Endothelial cell of umbilical vein (primary cell): ENCODE results near the gene SLIT1. TPM values are rescaled to one million over a fixed set of nuclear protein-coding genes. Genes with fewer than 3 reads are reported as not detected.

Source experiments
- BruUV-seq: library from RNA; stranded (reverse); fragments of 400-500 nt; replicated peaks from 2 replicates; lab custom pipeline; 2021; lab: Mats Ljungman, UMichigan
- CTCF ChIA-PET: fragments of 300-600, 350-600 bp; sonication (Branson Sonifier 250); formaldehyde crosslinking; loops from one replicate; lab custom pipeline; 2021; ENCODE audit warnings: antibody characterized with exemption, inconsistent platforms; lab: Charles Lee
- POLR2A ChIA-PET: fragments of 300-600, 350-600 bp; sonication (Branson Sonifier 250); formaldehyde crosslinking; loops from one replicate; lab custom pipeline; 2021; ENCODE audit warnings: antibody characterized with exemption, inconsistent platforms; lab: Charles Lee
- DNase-seq: peaks from one replicate; pipeline ENCODE4 v3.0.0-alpha.2; 2011; ENCODE audit warnings: low read depth, low spot score
- FAIRE-seq: peaks from 2 replicates; lab custom pipeline; 2011; peaks lifted over from hg19 to GRCh38; lab: Jason Lieb, UNC
- H2AFZ ChIP-seq: 2 replicates; pipeline ENCODE4 v1.6.0; 2012; ENCODE audit warnings: low read depth, low read length, control low read depth, inconsistent platforms
- H3K27ac ChIP-seq: 2 replicates; pipeline ENCODE4 v1.5.1; 2011; ENCODE audit warnings: low read depth, mild to moderate bottlenecking, control low read depth, low read length, moderate library complexity; ENCODE audit not compliant: insufficient read depth
- H3K27me3 ChIP-seq, 2 experiments: 2 replicates each; pipeline versions ENCODE4 v1.6.0 to v1.6.1; 2011; ENCODE audit warnings: low read length in 2 of 2, mixed read lengths in 1 of 2; ENCODE audit not compliant: control insufficient read depth in 2 of 2, insufficient read depth in 2 of 2
- H3K36me3 ChIP-seq, 2 experiments: 2 replicates in 1 of 2; 3 replicates in 1 of 2; pipeline ENCODE4 v1.5.1; 2011; ENCODE audit warnings: low read length in 2 of 2, mild to moderate bottlenecking in 1 of 2, moderate library complexity in 1 of 2; ENCODE audit not compliant: control insufficient read depth in 2 of 2, insufficient read depth in 2 of 2; ENCODE audit errors: extremely low read depth in 1 of 2
- H3K4me1 ChIP-seq: 3 replicates; pipeline ENCODE4 v1.5.1; 2011; ENCODE audit warnings: mild to moderate bottlenecking, low read length; ENCODE audit not compliant: control insufficient read depth, insufficient read depth; ENCODE audit errors: extremely low read depth
- H3K4me2 ChIP-seq: 2 replicates; pipeline ENCODE4 v1.6.1; 2011; ENCODE audit warnings: low read length, control low read depth, mixed read lengths; ENCODE audit not compliant: insufficient read depth
- H3K4me3 ChIP-seq, 3 experiments: fragments of 200-600 bp in 1 of 3; sonication (generic), shearing (Covaris generic) in 1 of 3; replicated peaks in 1 of 3; 2 replicates each; pipeline ENCODE4 v1.5.1; 2011 to 2016; ENCODE audit warnings: control low read depth in 3 of 3, low read length in 3 of 3, mild to moderate bottlenecking in 2 of 3, inconsistent platforms in 1 of 3, low read depth in 1 of 3, moderate library complexity in 1 of 3; ENCODE audit not compliant: insufficient read depth in 1 of 3
- H3K79me2 ChIP-seq: 2 replicates; pipeline ENCODE4 v1.6.0; 2012; ENCODE audit warnings: low read length, inconsistent platforms; ENCODE audit not compliant: control insufficient read depth, insufficient read depth
- H3K9ac ChIP-seq: replicated peaks from 2 replicates; pipeline ENCODE3; 2011; ENCODE audit warnings: low read length, control low read depth; ENCODE audit not compliant: insufficient read depth; ENCODE audit errors: extremely low read depth
- H3K9me1 ChIP-seq: replicated peaks from 3 replicates; pipeline ENCODE4 v1.6.0; 2011; ENCODE audit warnings: mild to moderate bottlenecking, low read length; ENCODE audit not compliant: control insufficient read depth, insufficient read depth; ENCODE audit errors: extremely low read depth
- H3K9me3 ChIP-seq: replicated peaks from 2 replicates; pipeline ENCODE4 v1.5.1; 2012; ENCODE audit warnings: low read length, inconsistent platforms; ENCODE audit not compliant: control insufficient read depth, insufficient read depth
- H4K20me1 ChIP-seq: replicated peaks from 2 replicates; pipeline ENCODE3; 2011; ENCODE audit warnings: mild to moderate bottlenecking, low read length; ENCODE audit not compliant: control insufficient read depth, insufficient read depth; ENCODE audit errors: extremely low read depth
- CTCF ChIP-seq, 2 donors: IDR thresholded peaks; 1 replicate in 1 of 2; 2 replicates in 1 of 2; pipeline ENCODE4 v1.5.1; 2011; ENCODE audit warnings: low read length in 2 of 2, mild to moderate bottlenecking in 2 of 2, moderate library complexity in 2 of 2, control low read depth in 1 of 2, inconsistent platforms in 1 of 2, low read depth in 1 of 2; ENCODE audit not compliant: insufficient read depth in 1 of 2; ENCODE audit errors: extremely low read depth in 1 of 2
- EZH2 ChIP-seq: IDR thresholded peaks from 2 replicates; pipeline ENCODE4 v1.6.1; 2012; ENCODE audit warnings: borderline replicate concordance, low read depth, mild to moderate bottlenecking, moderate library complexity, low read length, inconsistent platforms; ENCODE audit not compliant: severe bottlenecking
- FOS ChIP-seq: IDR thresholded peaks from 2 replicates; pipeline ENCODE4 v1.6.1; 2011; ENCODE audit warnings: mild to moderate bottlenecking, low read length, moderate library complexity, borderline replicate concordance; ENCODE audit not compliant: insufficient read depth
- GATA2 ChIP-seq: IDR thresholded peaks from 2 replicates; pipeline ENCODE4 v1.7.0; 2011; ENCODE audit warnings: low read depth, mild to moderate bottlenecking, moderate library complexity, mixed read lengths, low read length; ENCODE audit not compliant: insufficient read length, insufficient read depth
- JUN ChIP-seq: IDR thresholded peaks from 2 replicates; pipeline ENCODE4 v1.6.1; 2011; ENCODE audit warnings: borderline replicate concordance, low read depth; ENCODE audit not compliant: insufficient read length, insufficient read depth
- MAX ChIP-seq: IDR thresholded peaks from 2 replicates; pipeline ENCODE4 v1.6.1; 2011; ENCODE audit not compliant: insufficient read depth, insufficient read length
- MYC ChIP-seq: IDR thresholded peaks from one replicate; pipeline ENCODE4 v1.6.1; 2011; ENCODE audit warnings: mild to moderate bottlenecking, low read depth, low read length
- POLR2A ChIP-seq: IDR thresholded peaks from 2 replicates; pipeline ENCODE4 v1.6.1; 2012; ENCODE audit warnings: low read depth, mild to moderate bottlenecking, control low read depth, low read length
- POLR2AphosphoS5 ChIP-seq: IDR thresholded peaks from 2 replicates; pipeline ENCODE4 v1.6.1; 2012; ENCODE audit warnings: low read depth, mild to moderate bottlenecking, control low read depth, low read length, moderate library complexity; ENCODE audit not compliant: insufficient read depth
- dilution Hi-C: fragments of 300-500 bp; cut with MboI; formaldehyde crosslinking; loops from one replicate; pipeline ENCODE4 v1.15.0; 2019; ENCODE audit warnings: low sequenced_read_pairs; ENCODE audit not compliant: extremely low pct_ligation_motif_present
- intact Hi-C: fragments of 100-400 bp; cut with micrococcal nuclease; formaldehyde crosslinking; loops from one replicate; pipeline ENCODE4 v1.10.0; 2022
- polyA plus RNA-seq, 4 experiments: library from polyadenylated mRNA; depleted of rRNA in 3 of 4; stranded (reverse) in 3 of 4; unstranded in 1 of 4; fragments of >200 nt; gene quantifications; 2 replicates each; pipeline versions ENCODE4 v1.2.1 to v1.2.3, GENCODE V29; 2011 to 2012; ENCODE audit warnings: missing spikeins in 1 of 4
- total RNA-seq: library from RNA; stranded (reverse); gene quantifications from 2 replicates; pipeline ENCODE4 v1.2.3, GENCODE V29; 2021

Gene SLIT1
- total and polyA plus RNA-seq, 2 donors (not counting 3 experiments of a cell fraction or from before 2014, with no cell fraction given) = 0.04 to 0.20 TPM

GRCh38 chr10:97069576-97070362 lies 116.0 kb downstream of the SLIT1 start:
- intact Hi-C loops (loop anchor here (5.0 to 10.0 kb wide), 2 partner anchors 128 to 265 kb away; partner anchors contain the start of gene FRAT2), dilution Hi-C loops (no loop called here)
- Histone ChIP-seq H3K4me2 (no peak overlapping the region), H3K36me3 (no peaks in the 10 kb centered on the region), H3K4me3 (no peak overlapping the region), H3K79me2 (no peaks in the 10 kb centered on the region), H3K9me3 (no peaks in the 10 kb centered on the region), H3K4me1 (no peaks in the 10 kb centered on the region), H3K27ac (no peak overlapping the region), H4K20me1 (no peaks in the 10 kb centered on the region), H3K27me3 (peaks cover 2 to 4% of the 10 kb centered on the region in 2 experiments), H3K9me1 (no peaks in the 10 kb centered on the region), H3K9ac (no peak overlapping the region), H2AFZ (no peak overlapping the region)
- no peak for DNase-seq
- no TSS peak for BruUV-seq
- CTCF ChIA-PET = interaction anchor here (0.6 to 4.7 kb wide), 6 partner anchors 10 to 165 kb away, joined by 3 to 47 read pairs (median 3); no protein-coding TSS in a partner anchor
- POLR2A ChIA-PET = no interaction called here
- FAIRE-seq = no peak
- TF ChIP-seq CTCF (IDR thresholded peaks at IDR 0.05; ENCODE audit: extremely low read depth in 1 of 2, insufficient read depth in 1 of 2, low read depth in 1 of 2, low read length in 2 of 2) (no peak), JUN (peak; percentile 42)

DNA sequence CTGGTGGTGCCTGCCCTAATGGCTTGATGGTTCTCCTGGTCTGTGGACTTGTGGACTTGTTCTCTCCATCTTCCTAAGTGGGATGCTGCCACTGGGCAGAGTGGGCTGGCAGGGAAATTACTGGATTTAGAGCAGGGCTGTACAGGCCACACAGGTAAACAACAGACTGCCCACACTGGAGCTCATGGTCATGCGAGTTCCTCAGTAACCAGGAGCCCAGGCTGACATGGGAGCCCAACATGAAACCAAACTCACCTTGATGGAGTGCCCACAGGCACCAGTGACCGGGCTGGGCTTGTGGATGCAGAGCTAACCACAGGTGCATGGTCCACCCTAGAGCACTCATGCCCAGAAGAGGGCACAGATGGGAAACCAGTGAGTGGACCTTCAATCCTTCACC lies 116.7 kb downstream of the SLIT1 start:
- BruUV-seq = no TSS peak
- no peak for DNase-seq
- no peak for TF ChIP-seq GATA2
- no peak for TF ChIP-seq FOS
- no peak for TF ChIP-seq CTCF (IDR thresholded peaks at IDR 0.05; ENCODE audit: extremely low read depth in 1 of 2, insufficient read depth in 1 of 2, low read depth in 1 of 2, low read length in 2 of 2)
- TF ChIP-seq MYC = no peak
- TF ChIP-seq MAX = no peak
- no peak for TF ChIP-seq POLR2A
- no peak for TF ChIP-seq EZH2
- TF ChIP-seq JUN = no peak
- TF ChIP-seq POLR2AphosphoS5 = no peak
- H3K79me2 ChIP-seq = no peaks in the 10 kb centered on the region
- no peak overlapping the region for H2AFZ ChIP-seq
- no peaks in the 10 kb centered on the region for H3K36me3 ChIP-seq
- H3K4me3 ChIP-seq = no peak overlapping the region
- H3K9ac ChIP-seq = no peak overlapping the region
- no peaks in the 10 kb centered on the region for H3K9me3 ChIP-seq
- intact Hi-C loops (no loop called here), dilution Hi-C loops (no loop called here)
- no peaks in the 10 kb centered on the region for H3K9me1 ChIP-seq
- no peaks in the 10 kb centered on the region for H4K20me1 ChIP-seq
- no peak for FAIRE-seq
- no peak overlapping the region for H3K27ac ChIP-seq
- POLR2A ChIA-PET = no interaction called here
- CTCF ChIA-PET = interaction anchor here (0.7 to 1.1 kb wide), 3 partner anchors 10 to 141 kb away, joined by 3 to 4 read pairs (median 3); no protein-coding TSS in a partner anchor
- peaks cover 2 to 4% of the 10 kb centered on the region in 2 experiments for H3K27me3 ChIP-seq
- H3K4me1 ChIP-seq = no peaks in the 10 kb centered on the region
- no peak overlapping the region for H3K4me2 ChIP-seq
